Gastrocnemius medialis (tissue), 4 donors: ENCODE data around the gene TAF3. TPM values are rescaled to one million over a fixed set of nuclear protein-coding genes. Genes with fewer than 3 reads are reported as not detected.

Experiments
- ATAC-seq, 2 donors: fragments of 150-250 bp; one replicate each; pipeline ENCODE4 v1.9.1; 2016
- DNase-seq, 2 donors: peaks; one replicate each; pipeline ENCODE4 v3.0.0-alpha.2; 2019
- H3K27ac ChIP-seq, 4 donors: fragments of 200-600 bp; sonication (generic); 1 replicate in 1 of 4; 2 replicates in 3 of 4; pipeline ENCODE4 v1.5.1; 2016 to 2018; ENCODE audit warnings: mild to moderate bottlenecking in 2 of 4, moderate library complexity in 1 of 4
- H3K27me3 ChIP-seq, 3 donors: fragments of 200-600 bp; sonication (generic) in 2 of 3; 1 replicate in 1 of 3; 2 replicates in 2 of 3; pipeline versions ENCODE4 v1.5.1 to v1.6.0; 2016 to 2019; ENCODE audit warnings: mild to moderate bottlenecking in 1 of 3, moderate library complexity in 1 of 3
- H3K36me3 ChIP-seq, 2 donors: fragments of 200-600 bp; sonication (generic) in 1 of 2; one replicate each; pipeline ENCODE4 v1.5.1; 2017 to 2018
- H3K4me1 ChIP-seq, 2 donors: fragments of 200-600 bp; sonication (generic) in 1 of 2; one replicate each; pipeline ENCODE4 v1.5.1; 2016 to 2017; ENCODE audit warnings: mild to moderate bottlenecking in 2 of 2
- H3K4me3 ChIP-seq, 4 donors: fragments of 200-600 bp; sonication (generic) in 3 of 4; 1 replicate in 1 of 4; 2 replicates in 3 of 4; pipeline ENCODE4 v1.5.1; 2016 to 2019; ENCODE audit warnings: mild to moderate bottlenecking in 2 of 4
- H3K9me3 ChIP-seq, 3 donors: fragments of 200-600 bp; sonication (generic) in 2 of 3; 1 replicate in 1 of 3; 2 replicates in 2 of 3; pipeline ENCODE4 v1.5.1; 2016 to 2019
- POLR2A ChIP-seq, 2 donors: fragments of 450-650 bp; IDR thresholded peaks; one replicate each; pipeline ENCODE4 v1.6.1; 2017; ENCODE audit warnings: antibody characterized with exemption in 2 of 2, mild to moderate bottlenecking in 2 of 2, moderate library complexity in 2 of 2
- in situ Hi-C, 4 donors: fragments of 200-750 bp; cut with MboI; loops; one replicate each; pipeline versions ENCODE4 v1.15.0 to v1.8.0; 2017; ENCODE audit warnings: low sequenced_read_pairs in 4 of 4
- intact Hi-C: fragments of 100-400 bp; cut with DNase I; formaldehyde crosslinking; loops from one replicate; pipeline ENCODE4 v1.15.1; 2023; ENCODE audit warnings: low total_unique reads
- total RNA-seq, 4 donors: library from RNA; depleted of rRNA; stranded (reverse); fragments of >200 nt; gene quantifications; one replicate each; pipeline versions ENCODE4 v1.1.0 to v1.2.3, GENCODE V29; 2016
- TF ChIP-seq, protein P1 (sequence below), 5 experiments: fragments of 450-650 bp in 3 of 5; fragments of 200-600 bp in 2 of 5; sonication (generic) in 2 of 5; IDR thresholded peaks in 4 of 5; conservative IDR thresholded peaks in 1 of 5; 1 replicate in 4 of 5; 2 replicates in 1 of 5; pipeline ENCODE4 v1.5.1; 2016 to 2019; ENCODE audit warnings: antibody characterized with exemption in 5 of 5, mild to moderate bottlenecking in 3 of 5, moderate library complexity in 3 of 5

Gene TAF3
- total RNA-seq, 4 donors from 2014 or later: 5.0 to 14.8 (median 9.6) TPM

DNA sequence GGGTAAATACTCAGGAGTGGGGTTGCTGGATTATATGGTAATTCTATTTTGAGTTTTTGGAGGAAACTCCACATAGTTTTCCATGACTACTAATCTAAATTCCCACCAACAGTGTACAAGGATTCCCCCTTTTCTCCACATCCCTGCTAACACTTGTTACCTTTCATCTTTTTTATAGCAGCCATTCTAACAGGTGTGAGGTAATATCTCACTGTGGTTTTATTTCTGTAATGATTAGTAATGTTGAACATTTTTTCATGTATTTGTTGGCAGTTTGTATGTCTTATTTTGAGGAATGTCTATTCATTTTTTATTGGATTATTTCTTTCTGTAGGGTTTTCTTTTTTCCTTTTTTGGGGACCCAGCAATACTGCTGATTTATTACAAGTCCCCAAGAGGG, 14.9 kb downstream of the TAF3 start:
- Histone ChIP-seq H3K4me3 (no peak overlapping the region), H3K9me3 (no peaks in the 10 kb centered on the region), H3K27ac (no peak overlapping the region), H3K4me1 (peaks cover 0 to 22% of the 10 kb centered on the region in 2 donors), H3K27me3 (no peaks in the 10 kb centered on the region), H3K36me3 (no peaks in the 10 kb centered on the region)
- TF ChIP-seq POLR2A (IDR thresholded peaks at IDR 0.05): no peak
- TF ChIP-seq, protein P1, sequence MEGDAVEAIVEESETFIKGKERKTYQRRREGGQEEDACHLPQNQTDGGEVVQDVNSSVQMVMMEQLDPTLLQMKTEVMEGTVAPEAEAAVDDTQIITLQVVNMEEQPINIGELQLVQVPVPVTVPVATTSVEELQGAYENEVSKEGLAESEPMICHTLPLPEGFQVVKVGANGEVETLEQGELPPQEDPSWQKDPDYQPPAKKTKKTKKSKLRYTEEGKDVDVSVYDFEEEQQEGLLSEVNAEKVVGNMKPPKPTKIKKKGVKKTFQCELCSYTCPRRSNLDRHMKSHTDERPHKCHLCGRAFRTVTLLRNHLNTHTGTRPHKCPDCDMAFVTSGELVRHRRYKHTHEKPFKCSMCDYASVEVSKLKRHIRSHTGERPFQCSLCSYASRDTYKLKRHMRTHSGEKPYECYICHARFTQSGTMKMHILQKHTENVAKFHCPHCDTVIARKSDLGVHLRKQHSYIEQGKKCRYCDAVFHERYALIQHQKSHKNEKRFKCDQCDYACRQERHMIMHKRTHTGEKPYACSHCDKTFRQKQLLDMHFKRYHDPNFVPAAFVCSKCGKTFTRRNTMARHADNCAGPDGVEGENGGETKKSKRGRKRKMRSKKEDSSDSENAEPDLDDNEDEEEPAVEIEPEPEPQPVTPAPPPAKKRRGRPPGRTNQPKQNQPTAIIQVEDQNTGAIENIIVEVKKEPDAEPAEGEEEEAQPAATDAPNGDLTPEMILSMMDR (IDR thresholded peaks at IDR 0.05 in 4 of 5, conservative IDR thresholded peaks at IDR 0.05 in 1 of 5): no peak
- DNase-seq (no peak), ATAC-seq (no peak)
- intact Hi-C loops (no loop called here), in situ Hi-C loops (no loop called here)

DNA sequence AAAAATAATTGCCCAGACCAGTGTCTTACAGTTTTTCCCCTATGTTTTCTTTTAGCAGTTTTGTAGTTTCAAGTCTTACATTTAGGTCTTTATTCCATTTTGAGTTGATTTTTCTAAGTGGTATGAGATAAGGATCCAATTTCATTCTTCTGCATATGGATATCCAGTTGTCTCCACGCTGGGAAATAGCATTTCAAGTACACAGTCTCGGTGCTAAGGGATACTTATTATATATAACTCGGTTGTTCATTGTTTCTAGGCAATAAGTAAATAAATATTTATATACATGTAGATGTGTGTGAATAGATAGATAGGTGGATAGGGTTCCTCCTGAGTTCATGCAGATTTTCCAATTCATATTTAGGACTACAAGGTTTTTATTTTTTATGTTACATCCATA, 16.0 kb downstream of the TAF3 start:
- ATAC-seq: no peak
- intact Hi-C loops: no loop called here
- H3K36me3 ChIP-seq: no peaks in the 10 kb centered on the region
- in situ Hi-C loops: no loop called here
- H3K4me1 ChIP-seq: peaks cover 0 to 21% of the 10 kb centered on the region in 2 donors
- no peak overlapping the region for H3K4me3 ChIP-seq
- no peaks in the 10 kb centered on the region for H3K27me3 ChIP-seq
- no peak for DNase-seq
- H3K9me3 ChIP-seq: no peaks in the 10 kb centered on the region
- H3K27ac ChIP-seq: no peak overlapping the region
- TF ChIP-seq POLR2A (IDR thresholded peaks at IDR 0.05): no peak
- TF ChIP-seq, protein P1 (IDR thresholded peaks at IDR 0.05 in 4 of 5, conservative IDR thresholded peaks at IDR 0.05 in 1 of 5): no peak

DNA sequence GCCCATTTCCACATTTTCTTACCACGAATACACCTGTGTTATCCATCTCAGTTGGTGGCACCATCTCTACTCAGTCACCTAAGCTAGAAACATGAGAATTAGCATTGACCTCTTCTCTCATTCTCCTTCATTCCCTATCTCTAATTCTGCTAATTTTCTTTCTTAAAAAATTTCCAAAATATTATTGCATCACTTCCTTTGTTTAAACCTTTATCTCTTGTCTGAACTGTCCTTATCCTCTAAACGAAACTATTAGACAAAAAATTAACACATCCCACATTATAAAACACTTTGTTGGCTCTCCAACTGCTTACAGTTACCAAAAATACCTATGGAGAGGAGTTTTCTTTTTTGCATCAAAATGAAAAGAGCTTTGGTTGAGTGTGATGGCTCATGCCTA, 18.3 kb downstream of the TAF3 start:
- H3K9me3 ChIP-seq: no peaks in the 10 kb centered on the region
- no peak for DNase-seq
- no peaks in the 10 kb centered on the region for H3K4me1 ChIP-seq
- no peak overlapping the region for H3K27ac ChIP-seq
- H3K4me3 ChIP-seq: no peak overlapping the region
- intact Hi-C loops (no loop called here), in situ Hi-C loops (no loop called here)
- ATAC-seq: no peak
- TF ChIP-seq, protein P1 (IDR thresholded peaks at IDR 0.05 in 4 of 5, conservative IDR thresholded peaks at IDR 0.05 in 1 of 5): no peak
- TF ChIP-seq POLR2A (IDR thresholded peaks at IDR 0.05): no peak
- H3K27me3 ChIP-seq: no peaks in the 10 kb centered on the region
- H3K36me3 ChIP-seq: no peaks in the 10 kb centered on the region

DNA sequence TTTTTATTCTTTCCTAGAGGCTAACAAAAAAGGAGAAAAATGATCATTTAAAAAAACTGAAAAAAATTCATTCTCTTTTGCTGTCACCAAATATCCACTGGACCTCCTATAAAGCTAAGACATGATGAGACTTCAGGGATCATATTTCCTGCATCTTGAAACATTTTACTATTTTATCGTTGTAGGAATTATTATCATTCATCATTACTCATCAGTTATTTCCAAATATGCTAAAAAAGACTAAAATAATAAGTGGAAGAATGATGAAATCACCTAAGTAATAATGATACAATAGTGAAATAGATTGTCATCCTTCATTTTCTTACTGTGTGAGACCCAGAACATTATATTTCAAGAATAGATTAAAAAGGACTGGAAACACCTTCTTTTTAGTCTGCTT, 28.3 kb downstream of the TAF3 start:
- no peak for ATAC-seq
- Histone ChIP-seq H3K27ac (no peak overlapping the region), H3K36me3 (no peaks in the 10 kb centered on the region), H3K9me3 (no peaks in the 10 kb centered on the region), H3K27me3 (no peaks in the 10 kb centered on the region), H3K4me3 (no peak overlapping the region), H3K4me1 (peaks cover 0 to 6% of the 10 kb centered on the region in 2 donors)
- TF ChIP-seq, protein P1 (IDR thresholded peaks at IDR 0.05 in 4 of 5, conservative IDR thresholded peaks at IDR 0.05 in 1 of 5): no peak
- no peak for TF ChIP-seq POLR2A (IDR thresholded peaks at IDR 0.05)
- intact Hi-C loops (no loop called here), in situ Hi-C loops (no loop called here)
- DNase-seq: no peak

DNA sequence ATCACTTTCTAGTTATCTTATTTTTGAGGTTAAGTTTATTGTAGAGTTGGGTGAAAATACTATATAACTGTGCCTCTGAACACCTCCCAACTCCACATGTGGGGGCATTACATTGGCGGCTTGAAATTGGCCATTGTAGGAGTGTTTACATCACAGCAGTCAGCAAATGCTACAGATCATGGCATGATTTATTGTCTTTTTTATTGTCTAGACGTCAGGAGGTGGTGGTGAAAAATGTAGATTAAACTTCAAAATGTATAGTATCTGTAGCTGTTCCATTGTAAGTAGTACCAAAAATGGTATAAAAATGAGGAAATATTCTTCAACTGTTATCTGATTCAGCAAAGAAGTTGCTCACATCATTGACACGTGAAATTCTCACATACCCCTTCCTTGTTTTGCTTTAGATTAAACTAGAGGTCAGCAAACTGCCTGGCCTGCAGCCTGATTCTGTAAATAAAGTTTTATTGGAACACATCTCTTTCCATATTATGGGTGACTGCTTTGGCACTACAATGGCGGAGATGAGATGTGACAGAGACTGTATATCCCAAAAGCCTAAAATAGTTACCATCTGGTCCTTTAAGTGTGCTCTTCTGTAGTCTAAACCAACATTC, 35.0 kb downstream of the TAF3 start:
- intact Hi-C loops: no loop called here

More for the DNA sequence above, 35.0 kb downstream of the TAF3 start:
- Histone ChIP-seq H3K27me3 (no peaks in the 10 kb centered on the region), H3K36me3 (no peaks in the 10 kb centered on the region), H3K27ac (no peak overlapping the region), H3K4me1 (peaks cover 0 to 8% of the 10 kb centered on the region in 2 donors), H3K9me3 (no peaks in the 10 kb centered on the region), H3K4me3 (no peak overlapping the region)
- in situ Hi-C loops: no loop called here
- TF ChIP-seq POLR2A (IDR thresholded peaks at IDR 0.05): no peak
- TF ChIP-seq, protein P1 (IDR thresholded peaks at IDR 0.05 in 4 of 5, conservative IDR thresholded peaks at IDR 0.05 in 1 of 5): no peak
- no peak for ATAC-seq
- no peak for DNase-seq
